ENCODE measurements around the gene YY1AP1.
A peak's percentile ranks its signal among the peaks of the same experiment; 100 is the strongest.
"Not testable (repeated sequence)": the region's sequence is repeated elsewhere in the genome, so short reads cannot be mapped to it uniquely, and the experiment has no call there.

Gene YY1AP1

GRCh38 chr1:155688324-155689080, at the start of gene YY1AP1:
TSS of gene YY1AP1 (minus strand) at chr1:155688774. CDS start at chr1:155680436, 8,338 bp downstream.
- DNase-seq: peak; percentile 32

- DNase-seq: no peak
Measured at GRCh38 chr1:155729031-155729898, 40.7 kb upstream of the YY1AP1 start.

- no peak for DNase-seq
Measured at GRCh38 chr1:155725142-155725541, 36.6 kb upstream of the YY1AP1 start.

- DNase-seq: no peak
Measured at GRCh38 chr1:155719703-155720102, 31.1 kb upstream of the YY1AP1 start.

- DNase-seq: not testable (repeated sequence)
Measured at GRCh38 chr1:155718524-155719115, 30.0 kb upstream of the YY1AP1 start.

GRCh38 chr1:155717041-155717440, 28.5 kb upstream of the YY1AP1 start:
- no peak for DNase-seq

GRCh38 chr1:155715777-155716176, 27.2 kb upstream of the YY1AP1 start:
- DNase-seq: no peak

- DNase-seq: not testable (repeated sequence)
Measured at GRCh38 chr1:155715056-155715455, 26.5 kb upstream of the YY1AP1 start.

- DNase-seq: no peak
Measured at GRCh38 chr1:155713075-155713474, 24.5 kb upstream of the YY1AP1 start.

GRCh38 chr1:155712636-155713035, 24.1 kb upstream of the YY1AP1 start:
- DNase-seq: not testable (repeated sequence)

- DNase-seq: not testable (repeated sequence)
Measured at GRCh38 chr1:155711457-155711856, 22.9 kb upstream of the YY1AP1 start.

- no peak for DNase-seq
Measured at GRCh38 chr1:155709391-155709790, 20.8 kb upstream of the YY1AP1 start.

- no peak for DNase-seq
Measured at GRCh38 chr1:155706139-155706538, 17.6 kb upstream of the YY1AP1 start.

- DNase-seq: not testable (repeated sequence)
Measured at GRCh38 chr1:155704414-155704813, 15.8 kb upstream of the YY1AP1 start.

- DNase-seq: no peak
Measured at GRCh38 chr1:155703216-155703615, 14.6 kb upstream of the YY1AP1 start.

GRCh38 chr1:155701675-155702074, 13.1 kb upstream of the YY1AP1 start:
- not testable (repeated sequence) for DNase-seq

GRCh38 chr1:155699062-155699461, 10.5 kb upstream of the YY1AP1 start:
- DNase-seq: not testable (repeated sequence)

GRCh38 chr1:155698382-155699038, 9.9 kb upstream of the YY1AP1 start:
- DNase-seq: no peak

GRCh38 chr1:155697616-155698015, 9.0 kb upstream of the YY1AP1 start:
- not testable (repeated sequence) for DNase-seq

- DNase-seq: no peak
Measured at GRCh38 chr1:155697046-155697445, 8.5 kb upstream of the YY1AP1 start.

- DNase-seq: no peak
Measured at GRCh38 chr1:155696524-155696923, 8.0 kb upstream of the YY1AP1 start.

GRCh38 chr1:155695608-155696007, 7.0 kb upstream of the YY1AP1 start:
- DNase-seq: no peak

- DNase-seq: no peak
Measured at GRCh38 chr1:155695072-155695471, 6.5 kb upstream of the YY1AP1 start.

Measured in SIG-M5 (cell line).